Fibroblast of lung (primary cell): ENCODE data around the gene STRADB. TPM values are rescaled to one million over a fixed set of nuclear protein-coding genes. Genes with fewer than 3 reads are reported as not detected.

Experiments used
- DNase-seq, 2 donors: peaks; one replicate each; pipeline versions ENCODE4 v3.0.0 to v3.0.0-alpha.2; 2010; ENCODE audit warnings: low read depth in 2 of 2
- H2AFZ ChIP-seq: 2 replicates; pipeline ENCODE4 v1.5.1; 2012; ENCODE audit warnings: low read length, control low read depth, inconsistent platforms
- H3K27ac ChIP-seq: 2 replicates; pipeline ENCODE4 v1.5.1; 2011; ENCODE audit warnings: low read length, control low read depth; ENCODE audit not compliant: insufficient read depth
- H3K27me3 ChIP-seq: 2 replicates; pipeline ENCODE4 v1.5.1; 2011; ENCODE audit warnings: mild to moderate bottlenecking, low read length; ENCODE audit not compliant: control insufficient read depth, insufficient read depth
- H3K36me3 ChIP-seq: 2 replicates; pipeline ENCODE4 v1.5.1; 2011; ENCODE audit warnings: low read length; ENCODE audit not compliant: control insufficient read depth, insufficient read depth
- H3K4me1 ChIP-seq: 2 replicates; pipeline ENCODE4 v1.5.1; 2011; ENCODE audit warnings: low read length; ENCODE audit not compliant: control insufficient read depth, insufficient read depth; ENCODE audit errors: extremely low read depth
- H3K4me2 ChIP-seq: 2 replicates; pipeline ENCODE4 v1.5.1; 2011; ENCODE audit warnings: low read length, control low read depth; ENCODE audit not compliant: insufficient read depth; ENCODE audit errors: extremely low read depth
- H3K4me3 ChIP-seq, 4 experiments: fragments of 200-600 bp in 1 of 4; sonication (generic) in 1 of 4; replicated peaks in 1 of 4; 2 replicates each; pipeline ENCODE4 v1.5.1; 2011 to 2016; ENCODE audit warnings: low read length in 4 of 4, low read depth in 3 of 4, mild to moderate bottlenecking in 3 of 4, control low read depth in 2 of 4, inconsistent platforms in 1 of 4, mixed read lengths in 1 of 4; ENCODE audit not compliant: insufficient read depth in 1 of 4; ENCODE audit errors: control extremely low read depth in 1 of 4
- H3K79me2 ChIP-seq: 2 replicates; pipeline ENCODE4 v1.5.1; 2012; ENCODE audit warnings: mild to moderate bottlenecking, low read length, inconsistent platforms; ENCODE audit not compliant: control insufficient read depth, insufficient read depth
- H3K9ac ChIP-seq: 2 replicates; pipeline ENCODE4 v1.5.1; 2011; ENCODE audit warnings: mild to moderate bottlenecking, low read length, control low read depth; ENCODE audit not compliant: insufficient read depth
- H3K9me3 ChIP-seq: 2 replicates; pipeline ENCODE4 v1.5.1; 2012; ENCODE audit warnings: low read depth, low read length; ENCODE audit not compliant: control insufficient read depth, insufficient read depth
- H4K20me1 ChIP-seq: 2 replicates; pipeline ENCODE4 v1.5.1; 2011; ENCODE audit warnings: low read length; ENCODE audit not compliant: control insufficient read depth, insufficient read depth; ENCODE audit errors: extremely low read depth
- EZH2 ChIP-seq: IDR thresholded peaks from 2 replicates; pipeline ENCODE4 v1.5.1; 2012; ENCODE audit warnings: low read length, control low read depth, mild to moderate bottlenecking; ENCODE audit errors: missing control alignments
- polyA plus RNA-seq, 2 donors: library from polyadenylated mRNA; depleted of rRNA in 1 of 2; stranded (reverse) in 1 of 2; unstranded in 1 of 2; fragments of >200 nt; gene quantifications; 2 replicates each; pipeline ENCODE4 v1.2.1, GENCODE V29; 2011 to 2012; ENCODE audit warnings: missing spikeins in 1 of 2
- total RNA-seq: library from RNA; depleted of rRNA; stranded (reverse); fragments of >200 nt; gene quantifications from 2 replicates; pipeline ENCODE4 v1.2.1, GENCODE V29; 2014
- TF ChIP-seq, protein P1 (sequence below), 2 donors: IDR thresholded peaks in 1 of 2; conservative IDR thresholded peaks in 1 of 2; 1 replicate in 1 of 2; 2 replicates in 1 of 2; pipeline ENCODE4 v1.5.1; 2011 to 2012; ENCODE audit warnings: low read length in 2 of 2, control low read depth in 1 of 2, inconsistent platforms in 1 of 2, low read depth in 1 of 2, mild to moderate bottlenecking in 1 of 2

The STRADB gene
- total and polyA plus RNA-seq, 2 donors (not counting 1 experiment from before 2014, with no cell fraction given): 27.4 to 84.7 TPM

DNA sequence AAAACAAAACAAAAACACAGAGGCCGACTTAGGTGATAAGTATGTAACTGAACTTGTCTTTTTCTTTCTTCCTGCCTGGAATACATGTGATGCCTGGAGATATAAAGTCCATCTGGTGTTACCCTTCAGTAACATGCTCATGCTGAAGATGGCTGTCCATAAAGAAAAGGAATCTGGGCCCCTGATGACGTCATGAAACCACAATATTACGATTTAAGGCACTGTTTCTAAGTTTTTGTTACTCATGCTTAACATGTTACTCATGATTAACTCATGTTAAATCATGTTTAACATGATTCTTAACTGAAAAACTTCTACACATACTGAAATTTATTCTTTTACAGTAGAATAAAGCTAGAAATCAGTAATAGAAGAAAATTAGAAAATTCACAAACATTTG lies 49.0 kb downstream of the STRADB start:
- DNase-seq: peak; percentile 47 to 58
- H3K4me3 ChIP-seq: no peak overlapping the region
- H2AFZ ChIP-seq: no peak overlapping the region
- H3K9ac ChIP-seq: no peak overlapping the region
- TF ChIP-seq, protein P1, sequence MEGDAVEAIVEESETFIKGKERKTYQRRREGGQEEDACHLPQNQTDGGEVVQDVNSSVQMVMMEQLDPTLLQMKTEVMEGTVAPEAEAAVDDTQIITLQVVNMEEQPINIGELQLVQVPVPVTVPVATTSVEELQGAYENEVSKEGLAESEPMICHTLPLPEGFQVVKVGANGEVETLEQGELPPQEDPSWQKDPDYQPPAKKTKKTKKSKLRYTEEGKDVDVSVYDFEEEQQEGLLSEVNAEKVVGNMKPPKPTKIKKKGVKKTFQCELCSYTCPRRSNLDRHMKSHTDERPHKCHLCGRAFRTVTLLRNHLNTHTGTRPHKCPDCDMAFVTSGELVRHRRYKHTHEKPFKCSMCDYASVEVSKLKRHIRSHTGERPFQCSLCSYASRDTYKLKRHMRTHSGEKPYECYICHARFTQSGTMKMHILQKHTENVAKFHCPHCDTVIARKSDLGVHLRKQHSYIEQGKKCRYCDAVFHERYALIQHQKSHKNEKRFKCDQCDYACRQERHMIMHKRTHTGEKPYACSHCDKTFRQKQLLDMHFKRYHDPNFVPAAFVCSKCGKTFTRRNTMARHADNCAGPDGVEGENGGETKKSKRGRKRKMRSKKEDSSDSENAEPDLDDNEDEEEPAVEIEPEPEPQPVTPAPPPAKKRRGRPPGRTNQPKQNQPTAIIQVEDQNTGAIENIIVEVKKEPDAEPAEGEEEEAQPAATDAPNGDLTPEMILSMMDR (conservative IDR thresholded peaks at IDR 0.05 in 1 of 2, IDR thresholded peaks at IDR 0.05 in 1 of 2; ENCODE audit: low read depth in 1 of 2, low read length in 2 of 2): no peak
- TF ChIP-seq EZH2: no peak
- H3K9me3 ChIP-seq: no peaks in the 10 kb centered on the region
- no peaks in the 10 kb centered on the region for H4K20me1 ChIP-seq
- no peak overlapping the region for H3K4me2 ChIP-seq
- no peaks in the 10 kb centered on the region for H3K36me3 ChIP-seq
- no peaks in the 10 kb centered on the region for H3K27me3 ChIP-seq
- H3K27ac ChIP-seq: no peak overlapping the region
- no peaks in the 10 kb centered on the region for H3K4me1 ChIP-seq
- no peaks in the 10 kb centered on the region for H3K79me2 ChIP-seq

DNA sequence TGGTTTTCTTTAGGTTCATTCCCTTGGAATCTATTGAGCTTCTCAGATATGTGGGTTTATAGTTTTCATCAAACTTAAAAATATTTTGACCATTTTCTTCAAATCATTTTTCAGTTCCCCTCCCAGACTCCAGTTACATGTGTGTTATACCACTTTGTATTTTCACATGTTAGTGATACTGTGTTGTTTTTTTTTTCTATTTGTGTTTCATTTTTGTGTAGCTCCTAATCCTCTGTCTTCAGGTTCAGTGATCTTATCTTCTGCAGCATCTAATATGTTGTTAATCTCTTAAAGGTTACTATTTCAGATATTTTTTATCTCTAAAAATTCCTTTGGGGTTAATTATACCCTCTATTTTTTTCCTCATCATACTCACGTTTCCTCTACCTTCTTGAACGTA lies 51.2 kb downstream of the STRADB start:
- no peaks in the 10 kb centered on the region for H3K36me3 ChIP-seq
- H3K27ac ChIP-seq: no peak overlapping the region
- H3K9ac ChIP-seq: no peak overlapping the region
- no peaks in the 10 kb centered on the region for H3K4me1 ChIP-seq
- H4K20me1 ChIP-seq: no peaks in the 10 kb centered on the region
- no peak for DNase-seq
- no peak overlapping the region for H3K4me3 ChIP-seq
- TF ChIP-seq, protein P1 (conservative IDR thresholded peaks at IDR 0.05 in 1 of 2, IDR thresholded peaks at IDR 0.05 in 1 of 2; ENCODE audit: low read depth in 1 of 2, low read length in 2 of 2): no peak
- TF ChIP-seq EZH2: no peak
- H3K4me2 ChIP-seq: no peak overlapping the region
- no peaks in the 10 kb centered on the region for H3K9me3 ChIP-seq
- H2AFZ ChIP-seq: no peak overlapping the region
- no peaks in the 10 kb centered on the region for H3K27me3 ChIP-seq
- H3K79me2 ChIP-seq: no peaks in the 10 kb centered on the region

DNA sequence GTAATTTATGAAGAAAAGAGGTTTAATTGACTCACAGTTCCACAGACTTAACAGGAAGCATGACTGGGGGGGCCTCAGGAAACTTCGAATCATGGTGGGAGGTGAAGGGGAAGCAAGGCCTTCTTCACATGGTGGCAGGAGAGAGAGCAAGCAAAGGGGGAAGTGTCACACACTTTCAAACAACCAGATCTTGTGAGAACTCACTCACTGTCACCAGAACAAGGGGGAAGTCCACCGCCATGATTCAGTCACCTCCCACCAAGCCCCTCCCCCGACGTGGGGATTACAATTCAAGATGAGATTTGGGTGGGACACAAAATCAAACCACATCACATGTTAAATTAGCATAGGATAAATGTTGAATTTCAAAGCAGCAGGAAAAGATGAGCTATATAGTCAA lies 56.2 kb downstream of the STRADB start:
- no peaks in the 10 kb centered on the region for H3K9me3 ChIP-seq

More for the DNA sequence above, 56.2 kb downstream of the STRADB start:
- Histone ChIP-seq H3K9ac (no peak overlapping the region), H3K27ac (no peak overlapping the region), H3K4me2 (no peak overlapping the region), H2AFZ (no peak overlapping the region), H3K79me2 (no peaks in the 10 kb centered on the region), H3K4me3 (no peak overlapping the region), H3K36me3 (no peaks in the 10 kb centered on the region), H4K20me1 (no peaks in the 10 kb centered on the region), H3K27me3 (no peaks in the 10 kb centered on the region), H3K4me1 (no peaks in the 10 kb centered on the region)
- no peak for DNase-seq
- TF ChIP-seq, protein P1 (conservative IDR thresholded peaks at IDR 0.05 in 1 of 2, IDR thresholded peaks at IDR 0.05 in 1 of 2; ENCODE audit: low read depth in 1 of 2, low read length in 2 of 2): no peak
- TF ChIP-seq EZH2: no peak
